NCI-H774 (cell line): ENCODE data around the gene KLHL14.

Experiments used
- DNase-seq: peaks from one replicate; lab custom pipeline; 2025; lab: John Stamatoyannopoulos, UW

KLHL14 gene

DNA sequence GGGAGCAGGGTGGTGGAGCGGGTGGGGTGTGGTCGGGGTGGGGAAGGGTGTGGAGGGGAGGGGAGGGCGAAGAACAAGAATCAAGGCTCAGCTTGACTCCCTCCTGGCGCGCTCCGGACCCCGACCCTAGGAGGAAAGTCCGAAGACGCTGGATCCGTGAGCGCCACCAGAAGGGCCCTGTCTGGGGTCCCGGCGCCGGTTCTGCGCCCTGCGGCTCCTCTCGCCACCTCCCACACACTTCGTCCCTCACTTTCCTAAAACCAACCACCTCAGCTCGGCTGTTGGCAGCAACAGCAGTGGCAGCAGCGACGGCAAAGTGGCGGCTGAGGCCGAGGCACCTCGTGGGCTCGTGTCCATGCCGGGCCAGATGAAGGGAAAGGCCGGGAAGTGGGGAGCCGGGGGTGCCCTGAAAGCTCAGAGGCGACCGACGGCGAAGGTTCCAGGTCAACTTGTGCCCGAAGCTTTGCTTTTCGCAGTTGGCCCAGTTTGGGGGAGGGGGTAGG is 2.1 kb downstream of the KLHL14 start:
- no peak for DNase-seq

DNA sequence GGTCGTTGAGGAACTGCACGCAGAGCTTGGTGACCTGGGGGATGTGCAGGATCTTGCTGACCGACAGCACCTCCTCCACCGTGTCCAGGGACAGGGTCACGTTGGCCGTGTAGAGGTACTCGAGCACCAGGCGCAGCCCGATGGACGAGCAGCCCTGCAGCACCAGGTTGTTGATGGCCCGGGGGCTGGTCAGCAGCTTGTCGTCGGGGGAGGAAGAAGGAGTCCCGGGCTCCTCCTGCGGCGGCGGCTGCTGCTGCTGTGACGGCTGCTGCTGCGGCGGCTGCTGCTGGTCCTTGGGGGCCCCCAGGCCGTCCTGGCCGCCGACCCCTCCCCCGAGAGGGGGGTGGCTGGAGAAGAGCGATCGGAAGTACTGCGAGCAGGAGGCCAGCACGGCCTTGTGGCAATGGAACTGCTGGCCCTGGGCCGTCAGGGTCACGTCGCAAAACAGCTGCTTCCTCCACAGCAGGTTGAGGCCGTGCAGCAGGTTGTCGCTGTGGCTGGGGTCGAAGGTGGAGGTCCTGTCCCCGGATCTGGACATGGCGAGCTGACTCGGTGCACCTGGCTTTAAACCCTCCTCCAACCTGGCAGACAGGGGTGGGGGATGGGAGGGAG is 2.7 kb downstream of the KLHL14 start:
- DNase-seq: peak; percentile 37

DNA sequence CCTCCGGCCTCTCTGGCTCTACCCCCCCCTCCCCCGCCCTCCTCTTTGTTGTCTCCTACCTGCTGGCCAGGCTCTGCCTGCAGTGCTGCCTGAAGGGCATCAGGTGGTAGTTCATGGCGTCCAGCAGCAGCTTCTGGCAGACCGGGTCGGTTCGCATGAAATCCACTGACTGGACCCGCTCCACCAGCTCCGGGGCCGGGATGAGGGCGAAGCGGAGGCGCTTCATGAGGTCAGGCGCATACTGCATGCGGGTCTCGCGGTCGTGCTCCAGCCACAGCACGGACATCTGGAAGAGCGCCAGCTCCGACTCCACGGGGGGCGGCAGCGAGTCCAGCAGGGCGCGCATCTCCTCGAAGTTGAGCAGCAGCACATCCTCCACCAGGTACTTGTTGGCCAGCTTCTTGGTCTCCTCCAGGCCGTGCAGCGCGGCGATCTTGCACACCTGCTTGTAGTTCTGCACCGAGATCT is 3.2 kb downstream of the KLHL14 start:
- peak; percentile 62 for DNase-seq

DNA sequence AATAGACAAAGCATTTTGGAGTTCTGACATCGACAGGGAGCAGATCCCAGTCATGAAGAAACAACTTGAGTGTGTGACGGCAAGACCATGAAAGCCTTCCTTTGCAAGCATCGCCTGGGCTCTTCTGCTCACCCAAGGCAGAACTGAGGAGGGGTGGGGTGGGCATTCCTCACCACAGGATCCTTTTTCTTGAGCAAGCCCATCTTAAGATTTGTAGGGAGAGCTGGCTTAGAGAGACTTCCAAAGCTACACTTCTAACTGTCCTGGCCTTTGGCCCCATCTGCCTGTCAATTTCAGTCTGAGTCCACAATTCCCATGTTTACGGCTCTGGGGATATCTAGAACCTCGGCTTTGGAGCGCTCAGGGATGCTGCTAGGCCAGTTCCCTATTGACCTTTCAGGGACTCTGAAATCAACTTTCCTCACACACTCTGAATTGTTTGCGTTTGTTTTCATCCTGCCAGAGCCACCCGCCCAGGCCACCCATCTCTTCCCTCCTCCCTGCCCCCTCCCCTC is 3.7 kb downstream of the KLHL14 start:
- DNase-seq: no peak

DNA sequence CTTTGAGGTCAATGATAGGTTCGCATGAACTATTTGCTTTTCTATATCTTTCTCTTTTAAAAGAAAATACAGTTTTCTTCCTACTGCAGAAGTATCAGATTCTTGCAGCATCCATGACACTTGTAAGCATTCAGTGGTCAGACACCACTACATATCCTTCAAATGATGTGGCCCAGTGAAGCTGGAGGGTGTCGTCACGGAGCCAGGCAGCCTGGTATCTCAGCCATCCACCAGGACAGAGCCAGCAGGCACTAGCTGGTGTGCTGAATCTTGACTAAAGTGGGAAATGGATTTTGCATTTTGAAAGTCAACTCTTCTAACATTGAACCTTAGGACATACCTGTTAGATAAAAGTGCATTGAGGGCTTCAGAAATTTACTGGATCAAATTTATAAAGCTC is 5.4 kb downstream of the KLHL14 start:
- DNase-seq: peak; percentile 29

DNA sequence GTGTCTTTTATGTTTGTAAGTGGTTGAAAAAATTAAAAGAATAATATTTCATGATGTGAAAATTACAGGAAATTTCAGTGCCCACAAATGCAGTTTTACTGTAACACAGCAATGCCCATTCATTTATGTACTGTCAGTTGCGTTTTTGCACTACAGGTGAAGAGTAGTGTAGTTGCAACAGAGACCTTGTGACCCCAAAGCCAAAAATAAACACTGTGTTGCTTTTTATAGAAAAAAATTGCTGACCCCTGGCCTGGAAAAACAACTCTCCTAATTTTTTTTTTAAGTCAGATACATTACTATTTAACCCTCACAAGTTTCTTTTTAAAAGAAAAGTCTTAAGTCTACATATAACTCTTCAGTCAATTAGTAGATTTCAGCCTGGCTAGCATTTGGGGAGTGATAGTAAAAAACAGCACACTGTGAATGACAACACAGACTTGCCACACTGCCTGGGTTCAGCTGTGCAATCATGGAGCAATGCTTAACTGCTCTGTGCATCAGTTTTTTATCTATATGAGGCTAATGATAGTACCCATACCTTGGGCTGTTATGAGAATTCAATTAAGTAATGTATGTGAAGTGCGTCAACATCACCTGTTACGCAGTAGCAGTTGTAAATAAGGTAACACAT is 8.1 kb downstream of the KLHL14 start:
- DNase-seq: no peak

DNA sequence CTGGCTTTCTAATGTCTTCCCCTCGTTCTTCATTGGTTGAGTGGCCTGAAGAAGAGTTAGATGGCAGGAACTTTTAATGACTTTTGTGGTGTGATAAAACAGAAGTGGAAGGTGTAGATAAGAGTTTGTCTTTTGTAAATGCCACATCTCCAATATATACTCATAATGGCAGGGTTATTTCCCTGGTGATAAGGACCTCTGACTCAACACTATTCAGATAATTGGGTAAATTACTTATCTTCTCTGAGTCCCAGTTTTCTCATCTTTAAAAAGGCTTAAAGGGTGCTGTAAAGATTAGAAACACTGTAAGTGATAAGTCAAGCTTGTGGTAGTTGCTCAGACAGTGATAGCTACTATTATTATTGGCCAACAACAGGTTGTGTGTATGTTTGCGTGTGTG is 9.5 kb downstream of the KLHL14 start:
- no peak for DNase-seq

DNA sequence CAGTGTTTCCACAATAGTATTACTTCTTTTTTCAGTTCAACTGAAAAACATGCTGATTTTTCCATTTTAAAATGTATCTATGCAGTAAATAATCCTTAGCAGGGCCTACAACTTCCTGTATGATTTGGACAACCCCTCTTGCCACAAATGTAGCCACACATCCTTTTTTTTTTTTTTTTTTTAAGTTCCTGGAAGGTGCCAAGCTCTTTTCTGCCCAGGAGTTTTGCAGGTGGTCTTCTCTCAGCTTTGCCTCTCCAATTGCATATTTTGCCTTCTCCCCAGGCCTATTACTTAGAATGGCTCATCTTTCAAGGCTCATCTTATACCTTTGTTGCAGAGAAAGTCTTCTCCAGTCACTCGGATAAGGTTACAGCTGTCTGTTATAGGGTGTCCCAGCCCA is 11.6 kb downstream of the KLHL14 start:
- no peak for DNase-seq

DNA sequence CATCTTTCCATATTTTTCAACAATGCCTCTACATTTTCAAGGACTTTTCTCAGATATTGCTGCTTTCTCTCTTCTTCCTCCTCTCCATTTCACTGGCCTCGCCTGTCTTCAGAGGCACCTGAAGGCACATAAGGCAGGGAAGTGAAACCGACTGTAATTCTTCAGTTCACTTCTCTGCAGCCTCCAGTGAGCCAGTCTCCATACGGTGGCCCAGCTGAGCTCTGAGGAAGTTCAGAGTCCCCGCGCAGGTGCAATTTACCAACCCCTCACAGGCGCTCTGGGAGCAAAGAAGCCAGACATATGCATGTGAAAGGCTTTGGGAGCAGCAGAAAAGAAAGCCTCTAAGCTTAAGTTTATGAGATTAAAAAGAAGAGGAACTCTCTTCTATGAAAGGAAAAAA is 12.4 kb downstream of the KLHL14 start:
- no peak for DNase-seq

DNA sequence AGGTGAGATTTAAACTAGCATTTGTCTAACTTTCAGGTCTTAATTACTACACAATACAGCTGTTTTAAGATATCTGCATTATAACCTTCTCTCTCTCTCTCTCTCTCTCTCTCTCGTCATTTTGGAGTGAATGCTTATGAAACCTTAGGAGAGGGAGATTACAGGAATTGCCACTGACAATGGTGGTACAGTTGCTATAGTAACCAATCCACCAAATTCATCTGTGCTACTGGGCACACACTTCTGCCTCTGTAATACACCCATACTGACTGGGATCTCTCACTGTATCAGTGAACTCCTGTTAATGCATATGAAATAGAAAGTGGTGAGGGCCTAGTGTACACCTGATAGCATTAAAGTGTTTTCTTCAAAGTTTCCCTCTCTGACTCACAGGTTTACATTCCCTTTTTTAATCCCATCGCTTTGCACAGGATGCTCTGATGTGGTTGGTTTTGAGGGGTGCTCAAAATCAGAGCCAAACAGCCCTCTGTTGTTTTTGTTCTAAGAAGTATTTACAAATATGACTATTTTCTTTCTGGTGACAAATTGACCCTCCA is 13.1 kb downstream of the KLHL14 start:
- no peak for DNase-seq

DNA sequence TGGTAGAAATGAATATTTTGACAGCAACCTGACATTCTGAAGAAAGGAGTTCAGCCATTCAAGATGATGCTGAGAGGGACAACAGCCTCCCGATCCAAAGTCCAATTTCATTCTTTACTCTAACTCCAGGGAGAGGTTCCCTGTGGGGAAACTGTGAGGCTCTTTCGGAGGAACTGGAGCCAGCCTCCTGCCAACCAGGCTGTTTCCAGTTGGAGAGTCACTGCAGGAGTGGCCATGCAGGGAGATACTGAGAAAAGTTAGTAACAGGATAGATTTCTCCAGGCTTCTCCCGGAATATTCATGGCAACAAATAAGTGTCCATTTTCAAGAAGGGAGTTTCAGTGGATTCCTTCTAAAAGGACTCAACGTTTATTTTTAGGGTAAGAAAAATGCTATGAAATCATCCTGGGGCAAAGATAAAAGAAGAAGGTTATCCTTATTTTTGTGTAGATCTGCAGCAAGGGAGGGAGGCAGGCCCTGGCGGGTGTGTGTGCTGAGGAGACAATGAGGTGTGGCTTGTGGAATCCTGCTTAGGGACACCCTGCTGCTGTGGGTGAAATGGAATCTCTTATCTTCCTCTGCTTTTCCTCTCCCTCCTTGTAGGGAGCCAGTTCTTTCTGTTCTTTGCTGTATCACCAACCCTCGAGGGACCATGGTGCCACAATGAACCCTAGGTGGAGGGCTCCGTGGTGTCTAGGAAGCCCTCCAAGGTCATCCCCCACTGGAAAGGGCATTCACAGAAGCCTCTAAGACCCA is 18.1 kb downstream of the KLHL14 start:
- DNase-seq: no peak

DNA sequence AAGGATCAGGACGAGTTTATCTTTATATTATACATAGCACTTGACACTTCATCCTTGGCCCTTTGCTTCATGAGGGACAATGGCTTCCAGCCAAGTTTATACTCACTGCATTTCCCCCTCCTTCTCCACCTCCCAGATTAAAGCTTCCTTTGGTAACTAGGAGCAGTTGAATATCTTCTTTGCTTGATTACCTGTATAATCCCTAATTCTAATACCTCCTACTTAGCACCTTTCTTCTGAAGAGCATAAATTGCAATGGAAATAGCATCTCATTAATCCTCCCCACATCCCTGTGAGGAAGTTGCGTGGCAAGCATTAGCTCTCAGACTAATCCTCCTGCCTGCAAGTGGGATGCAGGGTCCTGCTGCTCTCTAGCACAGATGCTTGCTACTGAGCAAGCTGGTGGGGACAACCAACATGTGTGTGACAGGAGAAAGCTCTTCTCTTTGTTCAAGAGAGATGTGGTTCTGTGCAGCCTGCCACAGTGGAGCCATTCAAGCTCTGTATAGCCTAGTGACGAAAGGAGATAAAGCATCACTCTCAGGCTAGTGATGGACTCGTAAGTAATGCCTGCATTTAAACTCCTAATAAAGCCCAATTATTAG is 19.1 kb downstream of the KLHL14 start:
- no peak for DNase-seq

DNA sequence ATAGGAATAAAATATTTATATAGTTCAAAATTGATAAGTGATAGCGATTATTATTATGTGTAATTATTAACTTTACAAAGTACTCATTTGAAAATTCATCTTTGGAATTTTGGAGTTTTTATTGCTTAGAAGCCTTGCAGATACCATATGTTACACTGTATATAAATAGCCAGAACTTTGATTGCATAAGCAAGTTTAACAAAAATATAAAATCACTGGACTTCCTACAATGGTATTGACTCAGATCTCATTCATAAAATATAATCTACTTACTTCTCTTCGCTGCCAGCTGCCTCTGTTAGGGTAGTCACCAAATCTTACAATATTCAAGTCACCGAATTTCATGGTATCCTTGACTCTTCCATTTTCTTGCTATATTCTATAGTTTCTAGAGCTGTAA is 22.5 kb downstream of the KLHL14 start:
- no peak for DNase-seq

DNA sequence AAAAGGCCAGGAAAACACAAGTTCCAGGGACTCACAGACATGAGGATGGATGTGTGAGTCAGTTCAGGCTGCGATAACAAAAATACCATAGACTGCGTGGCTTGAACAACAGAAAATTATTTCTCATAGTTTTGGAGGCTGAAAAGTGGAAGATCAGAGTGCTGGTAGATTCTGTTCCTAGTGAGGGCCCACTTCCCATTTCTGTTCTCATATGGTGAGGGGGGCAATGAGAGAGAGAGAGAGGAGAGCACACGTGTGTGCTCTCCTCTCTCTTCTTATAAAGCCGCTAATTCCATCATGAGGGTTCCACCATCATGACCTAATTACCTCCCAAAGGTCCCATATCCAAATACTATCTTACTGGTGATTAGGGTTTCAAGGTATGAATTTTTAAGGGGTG is 23.0 kb downstream of the KLHL14 start:
- DNase-seq: no peak

DNA sequence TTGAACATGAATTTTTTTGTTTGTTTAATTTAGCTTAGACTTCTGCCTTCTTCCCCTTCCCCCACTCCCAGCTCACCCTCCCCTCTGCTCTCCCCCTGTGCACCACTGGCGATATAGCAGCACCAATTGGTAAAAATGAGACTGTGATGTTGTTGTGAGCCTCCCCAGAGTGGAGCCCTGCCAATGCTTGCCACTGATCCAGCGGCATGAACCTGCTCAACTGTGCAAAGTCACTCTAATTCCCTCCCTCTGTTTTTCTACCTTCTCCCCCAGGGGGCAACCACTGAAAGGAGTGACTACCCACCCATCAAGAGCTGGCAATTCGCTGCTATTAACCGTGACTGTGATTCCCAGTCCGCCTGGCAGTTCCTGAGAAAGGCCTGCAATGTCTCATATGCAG is 30.2 kb downstream of the KLHL14 start:
- no peak for DNase-seq

DNA sequence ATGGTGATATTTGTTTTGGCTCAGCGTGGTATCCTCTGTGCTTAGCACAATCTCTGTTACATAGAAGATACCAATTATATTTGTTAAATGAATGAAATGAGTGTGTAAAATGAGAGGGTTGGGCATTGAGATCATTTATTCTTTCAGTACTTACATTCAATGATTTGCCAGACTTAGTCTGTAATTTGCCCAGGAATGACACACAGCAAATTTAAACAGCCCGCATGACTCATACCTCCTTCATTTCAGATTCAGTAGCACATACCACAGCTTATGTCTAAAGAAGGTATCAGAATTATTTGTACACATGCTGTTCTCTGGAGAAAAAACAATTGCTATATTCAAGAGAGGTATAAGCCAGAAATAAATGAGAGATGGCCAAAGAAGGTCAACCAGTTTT is 37.0 kb downstream of the KLHL14 start:
- no peak for DNase-seq

DNA sequence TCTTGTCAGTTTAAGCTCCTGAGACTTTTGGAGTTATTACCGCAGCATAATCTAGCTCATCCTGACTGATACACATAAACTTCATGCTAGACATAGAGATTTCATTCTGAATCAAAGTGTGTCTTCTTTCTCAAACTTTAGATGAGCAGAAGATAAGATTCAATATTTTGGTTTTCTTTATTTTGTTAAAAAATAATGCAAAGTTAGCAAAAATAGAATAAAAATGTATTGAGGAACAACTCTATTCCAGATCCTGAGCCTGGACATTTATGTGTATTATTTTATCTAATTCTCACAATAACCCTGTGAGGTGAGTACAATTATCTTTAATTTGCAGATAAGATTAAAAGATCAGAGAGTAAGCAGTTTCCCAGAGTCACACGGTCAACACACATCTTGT is 38.4 kb downstream of the KLHL14 start:
- DNase-seq: no peak

DNA sequence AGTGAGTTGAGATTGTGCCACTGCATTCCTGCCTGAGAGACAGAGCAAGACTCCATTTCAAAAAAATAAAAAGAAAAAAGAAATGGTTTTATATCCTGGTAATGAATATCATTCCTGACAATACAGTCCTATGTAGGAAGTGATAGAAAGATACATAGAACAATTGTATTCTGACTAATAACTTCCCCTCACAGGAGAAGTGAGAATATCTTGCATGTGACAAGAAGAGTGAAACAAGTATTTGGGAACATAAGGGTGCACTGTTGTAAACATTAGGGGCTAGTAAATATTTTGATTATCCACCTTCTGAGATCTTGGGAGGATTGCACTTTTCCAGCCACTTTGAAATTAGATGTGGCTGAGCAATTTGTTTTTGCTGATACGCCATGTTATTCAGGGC is 40.7 kb downstream of the KLHL14 start:
- no peak for DNase-seq

DNA sequence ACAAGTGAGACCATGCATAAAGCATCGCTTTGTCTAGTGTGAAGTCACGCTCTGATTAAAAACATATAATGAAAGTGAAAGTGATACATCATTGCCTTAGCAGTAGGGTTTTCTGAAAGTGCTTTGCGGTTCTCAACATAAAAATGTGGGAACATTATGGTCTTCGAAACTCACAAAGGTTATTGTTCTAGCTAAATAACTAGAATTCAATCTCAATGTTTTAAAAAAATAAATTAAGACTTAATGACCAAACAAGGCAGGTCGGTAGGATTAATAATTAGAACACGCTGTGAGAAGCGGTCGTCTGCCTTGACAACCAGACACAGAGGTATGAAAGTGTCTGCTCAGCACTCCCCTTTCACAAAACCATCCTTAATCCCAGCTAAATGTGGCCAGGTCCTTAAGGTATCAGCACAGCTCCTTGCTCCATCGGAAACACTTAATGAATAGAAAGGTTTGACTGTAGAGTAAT is 42.2 kb downstream of the KLHL14 start:
- peak; percentile 47 for DNase-seq

DNA sequence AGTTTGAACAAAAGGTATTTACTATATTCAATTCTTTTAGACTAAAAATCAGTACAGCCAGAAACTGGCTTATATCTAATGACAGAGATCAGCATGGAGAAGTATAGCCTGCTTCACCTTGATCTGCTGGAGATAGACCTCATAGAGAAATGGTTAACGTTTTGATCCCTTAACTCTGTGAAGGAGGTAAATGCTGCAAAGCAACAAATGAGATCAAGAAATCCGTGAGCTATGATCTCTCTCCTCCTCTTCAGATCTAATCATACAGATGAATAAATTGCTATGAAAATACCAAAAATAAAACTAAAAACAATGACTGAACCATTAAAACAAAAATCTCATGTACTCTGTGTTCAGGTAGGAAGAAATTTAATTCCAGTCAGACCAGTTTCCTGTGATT is 42.8 kb downstream of the KLHL14 start:
- DNase-seq: no peak

DNA sequence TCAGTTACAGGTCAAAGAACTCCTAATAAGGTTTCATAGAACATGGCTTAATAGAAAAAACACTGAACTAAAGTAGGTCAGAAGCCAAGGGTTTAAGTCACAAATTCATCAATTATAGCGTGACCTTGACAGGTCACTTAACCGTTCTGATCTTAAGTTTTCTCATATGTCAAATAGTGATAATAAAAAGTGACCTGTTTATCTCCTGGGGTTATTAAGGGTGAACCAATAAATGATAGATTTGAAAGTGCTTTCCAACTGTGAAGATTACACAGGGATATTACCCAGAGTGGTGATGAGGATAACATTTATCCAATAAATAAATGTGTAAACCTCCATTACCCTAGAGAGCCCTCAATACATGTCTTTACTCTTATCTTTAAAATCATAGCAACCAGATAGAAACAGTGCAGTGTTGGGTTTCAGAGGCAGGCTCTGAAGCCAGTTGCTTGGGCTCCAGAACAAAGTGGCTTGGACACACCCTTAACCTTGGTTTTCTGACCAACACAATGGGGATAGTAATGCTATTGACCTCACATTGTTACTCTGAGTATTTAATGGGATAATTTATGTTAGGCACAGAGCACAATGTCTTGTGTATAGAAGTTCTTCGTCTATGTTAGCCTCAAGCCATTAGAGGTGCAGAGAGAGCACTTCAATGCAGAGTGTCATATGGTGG is 48.6 kb downstream of the KLHL14 start:
- DNase-seq: peak; percentile 37

DNA sequence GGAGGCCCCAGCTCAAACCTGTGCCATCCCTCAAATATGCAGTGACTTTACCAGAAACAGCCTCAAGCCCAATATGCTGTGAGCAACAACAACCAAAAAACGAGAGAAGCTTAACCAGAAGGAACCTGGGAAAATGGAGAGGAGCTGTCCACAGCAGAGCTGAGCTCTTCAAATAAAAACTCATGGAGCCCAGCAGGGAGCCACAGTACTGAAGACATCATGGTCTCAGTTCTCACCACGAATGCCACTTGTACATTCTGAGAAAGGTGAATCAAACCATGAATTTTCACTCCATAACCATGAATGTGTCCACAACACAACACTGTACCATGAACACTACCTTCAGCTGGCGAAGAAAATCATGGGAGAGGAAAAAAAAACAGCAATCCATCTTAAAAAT is 50.5 kb downstream of the KLHL14 start:
- no peak for DNase-seq
